ENCODE data around the gene UGT1A4. TPM values are rescaled to one million over a fixed set of nuclear protein-coding genes. Genes with fewer than 3 reads are reported as not detected.

UGT1A4 gene
- total RNA-seq, 1 experiment from 2014 or later, result not detected

DNA sequence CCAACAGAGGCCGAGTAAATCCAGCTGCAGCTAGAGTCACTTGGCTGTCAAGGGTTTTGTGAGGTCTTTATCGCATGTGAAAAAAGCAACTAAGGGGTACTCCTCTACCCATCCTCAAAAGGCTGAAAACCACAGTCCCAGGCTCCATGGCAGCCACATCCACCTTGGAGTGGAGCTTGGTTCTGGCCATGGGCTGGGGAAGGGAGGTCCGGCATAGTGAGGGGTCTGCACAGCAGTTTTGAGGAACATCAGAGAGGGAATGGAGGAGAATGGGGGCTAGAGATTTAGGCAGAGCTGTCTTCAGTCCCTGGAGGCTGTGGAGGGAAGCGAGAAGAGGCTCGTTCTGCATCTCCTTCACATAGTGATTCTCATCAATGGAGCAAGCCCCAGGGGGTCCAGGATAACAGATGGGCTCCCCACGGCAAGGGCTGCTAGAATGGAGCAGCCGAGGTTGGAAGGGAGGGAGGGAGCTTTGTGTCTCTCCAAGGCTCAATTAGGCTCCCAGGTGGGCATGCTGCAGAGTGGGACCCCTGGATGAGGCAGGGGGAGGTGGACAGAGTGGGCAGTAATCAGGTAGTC, 80.6 kb downstream of the UGT1A4 start:
- no peak overlapping the region for H3K27ac ChIP-seq (ENCODE audit: insufficient read length, low read depth, low read length)
- Mint-ChIP-seq H3K9me3 (peaks cover 14 to 18% of the 10 kb centered on the region in 2 experiments), H3K4me3 (0 out of 5 replicates have a peak overlapping the region, but pooled peaks of 1 of the 2 experiments have one; percentile 40), H3K27ac (no peak overlapping the region; a peak in 1 of 7 replicates), H3K27me3 (ENCODE audit: low read depth) (peaks cover 8% of the 10 kb centered on the region), H3K36me3 (ENCODE audit: insufficient read depth in 1 of 3, low read depth in 3 of 3) (peaks cover 0 to 5% (median 4%) of the 10 kb centered on the region in 3 experiments; a peak in 2 of 7 replicates), H3K4me1 (peaks cover 2 to 4% of the 10 kb centered on the region in 2 experiments; a peak in 3 of 4 replicates)
- no peak overlapping the region for H4K8ac ChIP-seq (replicated peaks; ENCODE audit: insufficient read length, low read depth, low read length)
- no peak overlapping the region for H3K14ac ChIP-seq (ENCODE audit: insufficient read depth, low read length)
- no peak overlapping the region for H2BK12ac ChIP-seq (ENCODE audit: insufficient read length, low read depth, low read length)
- DNase-seq, result no peak
- H2BK20ac ChIP-seq (ENCODE audit: low read depth, low read length, poor library complexity, severe bottlenecking), result no peak overlapping the region
- H3K9ac ChIP-seq (ENCODE audit: extremely low read depth, insufficient read length, low read length), result no peak overlapping the region
- no CpG with 5 or more reads among the region's 7 CpGs for WGBS (ENCODE audit: extremely low coverage, insufficient read length, low lambda C conversion rate)
- no peak overlapping the region for H3K56ac ChIP-seq (ENCODE audit: insufficient read length, low read depth, low read length)
- H2BK120ac ChIP-seq (ENCODE audit: low read depth, low read length, poor library complexity, severe bottlenecking), result no peak overlapping the region
- no peak overlapping the region for H2BK5ac ChIP-seq (ENCODE audit: insufficient read length, low read length)
- no peaks in the 10 kb centered on the region for H3K4me1 ChIP-seq (ENCODE audit: insufficient read depth, low read length)
- no peak overlapping the region for H4K5ac ChIP-seq (ENCODE audit: insufficient read length, low read depth, low read length)
- no peaks in the 10 kb centered on the region for H3K27me3 ChIP-seq (ENCODE audit: insufficient read depth, low read length)
- no peak overlapping the region for H2AFZ ChIP-seq (ENCODE audit: low read length)
- no peak overlapping the region for H3K23ac ChIP-seq (ENCODE audit: insufficient read length, low read depth, low read length)
- H3K79me1 ChIP-seq (ENCODE audit: insufficient read depth, low read depth, low read length, poor library complexity, severe bottlenecking), result no peaks in the 10 kb centered on the region
- no peak overlapping the region for H3T11ph ChIP-seq (ENCODE audit: low read length)
- H3K18ac ChIP-seq (ENCODE audit: insufficient read length, low read depth, low read length), result no peak overlapping the region
- no peaks in the 10 kb centered on the region for H3K79me2 ChIP-seq (ENCODE audit: insufficient read depth, low read length)
- no peaks in the 10 kb centered on the region for H3K9me3 ChIP-seq (ENCODE audit: control insufficient read depth, low read depth, low read length)
- no peak for TF ChIP-seq CTCF (conservative IDR thresholded peaks at IDR 0.05)
- no peak overlapping the region for H3K4ac ChIP-seq (ENCODE audit: low read depth, low read length)
- H3K4me2 ChIP-seq (ENCODE audit: insufficient read depth, insufficient read length, low read length), result no peak overlapping the region
- H3K23me2 ChIP-seq (ENCODE audit: insufficient read length, low read depth, low read length, poor library complexity, severe bottlenecking), result no peaks in the 10 kb centered on the region
- no peak overlapping the region for H4K91ac ChIP-seq (ENCODE audit: insufficient read length, low read depth, low read length)
- H2BK15ac ChIP-seq (ENCODE audit: low read depth, low read length), result no peak overlapping the region
- H2AK5ac ChIP-seq (ENCODE audit: insufficient read length, low read length), result no peak overlapping the region
- H4K20me1 ChIP-seq (ENCODE audit: control insufficient read depth, insufficient read depth, insufficient read length), result no peaks in the 10 kb centered on the region
